MM.1S (cell line): Measurements from ENCODE around the gene GOLGA2.

Source experiments
- DNase-seq: peaks from one replicate; pipeline ENCODE4 v3.0.0-alpha.2; 2015
- H2AFZ ChIP-seq: fragments of 300-600 bp; sonication (generic); 2 replicates; pipeline ENCODE4 v1.6.0; 2016; ENCODE audit warnings: antibody characterized with exemption, low read length
- H3F3A ChIP-seq: fragments of 300-600 bp; sonication (generic); 2 replicates; pipeline ENCODE4 v1.6.1; 2016; ENCODE audit warnings: mild to moderate bottlenecking, antibody characterized with exemption, low read length, moderate library complexity, mixed read lengths; ENCODE audit not compliant: insufficient read depth
- H3K27ac ChIP-seq: fragments of 300-600 bp; sonication (generic); 2 replicates; pipeline ENCODE4 v1.5.1; 2016; ENCODE audit warnings: mild to moderate bottlenecking, low read length
- H3K27me3 ChIP-seq: fragments of 300-600 bp; sonication (generic); replicated peaks from 2 replicates; pipeline ENCODE4 v1.6.0; 2016; ENCODE audit warnings: low read length; ENCODE audit not compliant: insufficient read depth
- H3K36me3 ChIP-seq: fragments of 300-600 bp; sonication (generic); replicated peaks from 2 replicates; pipeline ENCODE4 v1.6.1; 2016; ENCODE audit warnings: mild to moderate bottlenecking, low read length, mixed read lengths; ENCODE audit not compliant: insufficient read depth
- H3K4me1 ChIP-seq: fragments of 300-600 bp; sonication (generic); 2 replicates; pipeline ENCODE4 v1.6.1; 2016; ENCODE audit warnings: low read length, mixed read lengths
- H3K4me2 ChIP-seq: fragments of 300-600 bp; sonication (generic); 2 replicates; pipeline ENCODE4 v1.6.0; 2016; ENCODE audit warnings: low read depth, low read length
- H3K4me3 ChIP-seq: fragments of 300-600 bp; sonication (generic); 2 replicates; pipeline ENCODE4 v1.5.1; 2016; ENCODE audit warnings: low read length, mixed read lengths
- H3K79me2 ChIP-seq: fragments of 300-600 bp; sonication (generic); 2 replicates; pipeline ENCODE4 v1.6.1; 2016; ENCODE audit warnings: mixed run types, low read length, mixed read lengths
- H3K9ac ChIP-seq: fragments of 300-600 bp; sonication (generic); 2 replicates; pipeline ENCODE4 v1.6.1; 2016; ENCODE audit warnings: low read length, mixed read lengths
- H3K9me2 ChIP-seq: fragments of 300-600 bp; sonication (generic); replicated peaks from 2 replicates; pipeline ENCODE4 v1.6.1; 2016; ENCODE audit warnings: mild to moderate bottlenecking, low read length, mixed read lengths; ENCODE audit not compliant: insufficient read depth
- H3K9me3 ChIP-seq: fragments of 300-600 bp; sonication (generic); replicated peaks from 2 replicates; pipeline ENCODE4 v1.6.1; 2016; ENCODE audit warnings: mild to moderate bottlenecking, low read length, mixed read lengths; ENCODE audit not compliant: insufficient read depth
- H4K20me1 ChIP-seq: fragments of 300-600 bp; sonication (generic); 2 replicates; pipeline ENCODE4 v1.6.1; 2016; ENCODE audit warnings: mild to moderate bottlenecking, low read length, moderate library complexity, mixed read lengths; ENCODE audit not compliant: insufficient read depth
- CTCF ChIP-seq: fragments of 300-600 bp; sonication (generic); IDR thresholded peaks from 2 replicates; pipeline ENCODE4 v1.5.1; 2016; ENCODE audit warnings: antibody characterized with exemption, low read length, mixed read lengths
- EZH2 ChIP-seq: fragments of 300-600 bp; sonication (generic); optimal IDR thresholded peaks from 2 replicates; pipeline ENCODE3; 2017; ENCODE audit warnings: low read depth, mild to moderate bottlenecking, antibody characterized with exemption, low read length, mixed read lengths
- EZH2phosphoT487 ChIP-seq: fragments of 300-600 bp; sonication (generic); IDR thresholded peaks from 2 replicates; pipeline ENCODE4 v1.6.1; 2018; ENCODE audit warnings: antibody characterized with exemption, low read length

GOLGA2 gene

GRCh38 chr9:128215491-128216409, 60.1 kb downstream of the GOLGA2 start:
- H3K9ac ChIP-seq, result no peak overlapping the region
- no peak for DNase-seq
- no peaks in the 10 kb centered on the region for H3K79me2 ChIP-seq
- no peaks in the 10 kb centered on the region for H3K9me2 ChIP-seq
- H3K4me2 ChIP-seq, result no peak overlapping the region
- no peak overlapping the region for H2AFZ ChIP-seq
- no peak overlapping the region for H3K4me3 ChIP-seq
- H4K20me1 ChIP-seq, result no peaks in the 10 kb centered on the region
- H3K27ac ChIP-seq, result no peak overlapping the region
- H3K9me3 ChIP-seq, result no peaks in the 10 kb centered on the region
- H3F3A ChIP-seq, result no peaks in the 10 kb centered on the region
- peaks cover 32% of the 10 kb centered on the region for H3K27me3 ChIP-seq
- H3K4me1 ChIP-seq, result peaks cover 4% of the 10 kb centered on the region; the same call in 1 of the 2 replicates
- no peaks in the 10 kb centered on the region for H3K36me3 ChIP-seq
- TF ChIP-seq CTCF (no peak), EZH2 (no peak), EZH2phosphoT487 (no peak)

- Histone ChIP-seq H2AFZ (no peak overlapping the region), H3K9ac (no peak overlapping the region), H3K9me3 (no peaks in the 10 kb centered on the region), H3K4me2 (no peak overlapping the region), H3K27ac (no peak overlapping the region), H3F3A (no peaks in the 10 kb centered on the region), H3K36me3 (no peaks in the 10 kb centered on the region), H3K9me2 (no peaks in the 10 kb centered on the region), H3K4me1 (peaks cover 4% of the 10 kb centered on the region; the same call in 1 of the 2 replicates), H3K79me2 (no peaks in the 10 kb centered on the region), H3K27me3 (peaks cover 26% of the 10 kb centered on the region), H4K20me1 (no peaks in the 10 kb centered on the region), H3K4me3 (no peak overlapping the region)
- TF ChIP-seq CTCF (no peak), EZH2phosphoT487 (no peak), EZH2 (no peak)
- no peak for DNase-seq
Observed at GRCh38 chr9:128214571-128215490, 61.0 kb downstream of the GOLGA2 start.

- DNase-seq, result no peak
- Histone ChIP-seq H3K9me3 (no peaks in the 10 kb centered on the region), H3K27ac (no peak overlapping the region), H3K4me1 (peaks cover 4% of the 10 kb centered on the region; the same call in 1 of the 2 replicates), H4K20me1 (no peaks in the 10 kb centered on the region), H3K79me2 (no peaks in the 10 kb centered on the region), H3K4me3 (no peak overlapping the region), H3K27me3 (peaks cover 18% of the 10 kb centered on the region), H3K4me2 (no peak overlapping the region), H3K9me2 (no peaks in the 10 kb centered on the region), H3F3A (no peaks in the 10 kb centered on the region), H3K36me3 (no peaks in the 10 kb centered on the region), H3K9ac (no peak overlapping the region), H2AFZ (no peak overlapping the region)
- no peak for TF ChIP-seq CTCF
- TF ChIP-seq EZH2, result no peak
- no peak for TF ChIP-seq EZH2phosphoT487
Observed at GRCh38 chr9:128213746-128214497, 61.9 kb downstream of the GOLGA2 start.
